Stimulated activated CD4-positive, alpha-beta T cell treated with anti-CD3 and anti-CD28 coated beads, Interleukin-15, amount 100 ng/mL, for 1 hour (primary cell): Measurements from ENCODE around the gene RFTN1.

ENCODE experiments used
- DNase-seq, 2 donors: peaks; one replicate each; pipeline ENCODE4 v3.0.0-alpha.2; 2020; ENCODE audit warnings: low read depth in 1 of 2, low spot score in 1 of 2

RFTN1 gene

GRCh38 chr3:16468002-16468335 lies 45.5 kb downstream of the RFTN1 start:
- DNase-seq: no peak

DNA sequence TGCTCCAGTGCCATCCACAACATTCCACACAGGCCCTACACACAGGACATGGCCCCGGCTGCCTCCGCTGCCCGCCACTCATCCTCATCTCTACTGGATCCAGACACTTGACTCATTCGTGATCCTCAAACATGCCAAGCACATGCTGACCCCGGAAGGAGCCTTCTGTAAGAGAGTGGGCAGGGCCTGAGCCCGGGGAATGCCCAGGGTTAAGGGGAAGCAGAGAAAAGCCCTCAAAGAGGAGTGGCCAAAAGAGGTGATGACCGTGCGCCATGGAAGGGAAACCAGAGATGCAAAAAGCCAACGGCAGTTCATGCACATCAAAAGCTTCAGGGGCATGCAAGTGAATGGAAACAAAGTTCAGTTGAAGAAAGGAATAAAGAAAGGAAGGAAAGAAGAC lies 46.1 kb downstream of the RFTN1 start:
- DNase-seq: peak in 1 of 2 donors; percentile 21

DNA sequence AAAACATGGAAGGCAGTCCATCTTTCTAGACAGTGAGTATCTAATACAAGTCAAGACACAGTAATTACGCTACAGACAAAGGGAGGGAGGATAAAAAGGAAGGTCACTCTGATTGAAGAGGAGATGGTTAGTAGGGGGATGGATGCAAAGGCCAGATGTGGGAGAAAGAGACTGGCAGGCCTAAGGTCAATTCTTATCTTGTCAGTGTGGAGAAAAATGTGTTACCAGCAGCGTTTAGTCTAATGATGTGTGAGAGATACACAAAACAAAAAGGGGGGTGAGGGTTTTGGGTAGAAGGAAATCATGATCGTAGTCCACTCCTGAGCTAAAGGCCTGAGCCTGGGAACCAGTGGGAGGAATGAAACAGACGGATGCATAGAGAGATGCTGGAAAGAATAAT lies 46.7 kb downstream of the RFTN1 start:
- no peak for DNase-seq

DNA sequence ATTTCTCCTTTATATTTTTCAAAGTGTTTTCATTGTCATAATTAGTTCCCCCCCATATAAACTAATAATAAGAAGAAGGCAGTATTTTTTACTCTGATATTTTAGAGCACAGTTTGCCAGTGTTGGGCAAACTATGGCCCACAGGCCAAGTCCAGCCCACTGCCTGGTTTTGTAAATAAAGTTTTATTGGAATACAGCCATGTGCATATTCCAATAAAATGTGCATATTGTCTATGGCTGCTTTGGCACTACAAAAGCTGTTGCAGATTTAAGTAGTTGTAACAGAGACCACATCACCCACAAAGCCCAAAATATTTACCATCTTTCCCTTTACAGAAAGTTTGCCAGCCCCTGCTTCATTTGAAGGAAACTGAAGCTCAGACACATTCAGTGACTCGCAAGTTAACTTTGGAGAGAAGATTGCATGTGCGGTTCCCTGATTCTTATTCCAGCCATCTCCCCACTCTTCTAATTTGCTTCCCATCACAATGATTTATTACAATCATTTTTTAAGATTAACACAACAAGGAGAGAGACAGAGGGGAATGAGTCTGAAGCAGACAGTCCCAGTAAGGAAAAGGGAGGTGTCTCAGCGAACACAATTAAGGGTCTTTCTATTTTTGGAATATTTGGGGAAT lies 48.9 kb downstream of the RFTN1 start:
- DNase-seq: no peak

- DNase-seq: no peak
Measured at GRCh38 chr3:16463914-16464313, 49.6 kb downstream of the RFTN1 start.

DNA sequence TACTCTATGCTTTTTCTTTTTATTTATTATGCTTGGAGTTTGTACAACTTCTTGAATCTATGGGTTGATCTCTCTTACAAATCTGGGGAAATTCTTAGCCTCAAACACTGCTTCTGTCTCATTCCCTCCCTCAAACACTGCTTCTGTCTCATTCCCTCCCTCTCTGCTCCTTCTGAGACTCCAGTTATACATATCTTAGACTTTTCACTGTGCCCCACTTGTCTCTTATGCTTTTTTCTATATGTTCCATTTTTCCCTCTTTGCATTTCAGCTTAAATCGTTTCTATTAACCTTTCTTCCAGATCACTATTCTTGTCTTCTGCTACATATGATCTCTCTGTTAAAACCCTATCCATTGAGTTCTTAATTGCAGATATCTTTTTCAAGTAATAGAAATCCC lies 50.4 kb downstream of the RFTN1 start:
- DNase-seq: no peak

DNA sequence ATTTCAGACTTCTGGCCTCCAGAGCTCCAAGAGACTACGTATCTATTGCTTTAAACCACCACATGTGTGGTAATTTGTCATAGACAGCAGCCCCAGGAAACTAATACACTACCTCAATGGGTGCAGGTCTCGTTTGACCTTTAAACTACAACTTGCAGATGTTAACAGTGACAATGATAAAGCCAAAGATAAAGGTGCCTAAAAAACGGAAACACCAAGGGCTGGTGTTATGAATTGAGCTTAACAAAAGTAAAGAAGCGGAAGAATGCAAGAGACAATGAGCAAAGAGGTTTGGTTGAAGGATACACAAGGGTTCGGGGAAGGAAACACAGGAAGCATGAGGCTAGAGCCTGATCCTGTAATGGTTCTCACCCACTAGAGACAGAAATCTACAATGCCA lies 50.8 kb downstream of the RFTN1 start:
- no peak for DNase-seq

DNA sequence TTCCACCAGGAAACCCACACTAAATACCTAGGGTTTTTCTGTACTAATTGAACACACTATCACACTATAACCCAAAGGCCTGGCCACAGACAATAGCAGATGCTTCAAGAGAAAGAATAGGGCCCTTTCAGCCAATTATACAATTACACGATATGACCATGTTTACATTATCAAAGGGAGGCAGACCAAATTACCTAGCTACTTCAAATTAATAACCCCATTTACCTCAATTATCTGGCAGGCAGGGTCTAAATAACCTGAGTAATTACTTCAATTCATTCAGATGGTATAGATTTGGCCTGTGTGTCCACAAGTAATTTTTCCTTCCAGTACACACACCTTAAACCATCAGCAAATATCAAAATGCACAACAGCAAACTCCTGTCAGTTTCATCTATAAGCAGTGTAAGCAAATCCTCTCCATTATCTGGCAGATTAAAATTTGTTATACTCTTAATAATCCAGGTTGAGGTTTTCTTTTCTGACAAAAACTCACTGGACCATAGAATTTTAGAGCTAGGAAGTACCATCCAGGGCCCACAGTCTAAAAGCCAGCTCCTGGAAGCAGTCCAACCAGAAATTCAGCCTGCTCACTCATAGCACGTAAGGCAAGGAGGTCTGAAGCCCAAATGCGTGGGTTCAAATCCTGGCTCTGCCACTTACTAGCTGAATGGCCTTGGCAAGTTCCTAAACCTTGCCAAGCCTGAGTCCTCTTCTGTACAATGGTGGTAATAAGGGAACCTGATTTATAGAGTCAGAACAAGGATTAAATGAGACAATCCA lies 51.8 kb downstream of the RFTN1 start:
- no peak for DNase-seq

GRCh38 chr3:16460886-16461285 lies 52.6 kb downstream of the RFTN1 start:
- DNase-seq: no peak

- DNase-seq: no peak
Measured at GRCh38 chr3:16460273-16460672, 53.2 kb downstream of the RFTN1 start.

DNA sequence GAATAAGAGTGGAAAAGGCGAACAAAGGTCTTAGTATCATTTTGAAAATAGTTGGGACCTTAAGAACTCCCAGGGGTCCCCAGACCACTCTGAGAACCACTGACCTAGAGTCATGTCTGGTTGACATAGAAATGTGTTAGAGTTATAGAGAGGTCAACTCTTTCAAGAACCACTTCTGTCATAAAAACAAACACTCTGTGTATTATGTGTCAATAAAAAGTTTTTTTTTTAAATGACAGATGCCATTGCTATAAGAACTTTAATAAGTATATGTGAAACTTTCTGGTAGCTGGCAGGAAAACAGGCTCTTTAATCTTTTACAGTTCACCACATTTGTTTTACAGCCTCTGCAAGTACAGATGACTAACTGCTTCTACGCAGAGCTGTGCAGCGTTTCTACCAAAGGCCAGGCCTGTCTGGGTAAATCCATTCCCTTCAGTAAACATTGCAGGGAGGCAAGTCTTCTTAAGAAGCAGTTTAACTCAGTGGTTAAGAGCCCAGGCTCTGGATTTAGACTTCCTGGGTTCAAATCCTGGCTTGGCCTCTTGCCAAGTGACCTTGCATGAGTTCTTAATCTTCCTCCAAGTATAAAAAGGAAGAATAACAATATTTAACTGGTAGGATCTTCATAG lies 56.6 kb downstream of the RFTN1 start:
- no peak for DNase-seq

- DNase-seq: no peak
Measured at GRCh38 chr3:16455966-16456365, 57.5 kb downstream of the RFTN1 start.

DNA sequence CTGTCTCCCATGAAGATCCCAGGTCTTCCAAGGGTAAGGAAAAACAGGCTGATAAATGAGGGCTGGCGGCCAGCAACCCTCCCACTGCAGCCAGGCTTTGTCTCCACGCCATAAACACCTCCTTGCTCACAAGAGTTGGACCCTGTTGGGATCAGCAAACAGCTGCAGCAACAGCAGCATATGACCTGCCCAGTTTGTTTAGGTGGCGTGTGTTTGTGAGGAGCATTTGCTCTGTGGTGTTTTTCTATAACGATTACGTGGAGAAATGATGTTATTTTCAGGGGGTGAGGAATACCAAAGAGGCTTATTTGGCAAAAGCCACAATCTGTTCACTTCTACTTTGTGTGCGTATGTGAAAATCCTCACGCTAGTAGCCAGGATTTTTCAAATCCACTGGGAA lies 58.5 kb downstream of the RFTN1 start:
- no peak for DNase-seq

DNA sequence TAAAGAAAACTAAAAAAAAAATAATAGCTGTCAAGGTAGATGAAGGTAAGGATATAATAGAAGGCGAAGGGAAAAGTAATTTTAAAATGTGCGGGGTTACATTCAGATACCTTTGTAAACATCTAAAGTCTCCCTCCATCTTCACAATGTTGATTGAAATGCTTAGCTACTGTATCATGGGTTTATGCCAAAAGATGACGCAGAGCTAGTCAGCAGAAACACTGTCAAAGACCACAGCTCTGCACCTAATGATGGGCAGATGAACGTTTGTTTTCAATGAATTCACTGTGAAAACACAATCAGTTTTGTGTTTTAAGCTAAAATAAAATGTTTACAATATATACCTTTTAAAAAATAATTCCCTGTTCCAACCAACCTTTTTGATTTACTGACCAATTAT lies 61.2 kb downstream of the RFTN1 start:
- no peak for DNase-seq

- no peak for DNase-seq
Measured at GRCh38 chr3:16449369-16449768, 64.1 kb downstream of the RFTN1 start.

DNA sequence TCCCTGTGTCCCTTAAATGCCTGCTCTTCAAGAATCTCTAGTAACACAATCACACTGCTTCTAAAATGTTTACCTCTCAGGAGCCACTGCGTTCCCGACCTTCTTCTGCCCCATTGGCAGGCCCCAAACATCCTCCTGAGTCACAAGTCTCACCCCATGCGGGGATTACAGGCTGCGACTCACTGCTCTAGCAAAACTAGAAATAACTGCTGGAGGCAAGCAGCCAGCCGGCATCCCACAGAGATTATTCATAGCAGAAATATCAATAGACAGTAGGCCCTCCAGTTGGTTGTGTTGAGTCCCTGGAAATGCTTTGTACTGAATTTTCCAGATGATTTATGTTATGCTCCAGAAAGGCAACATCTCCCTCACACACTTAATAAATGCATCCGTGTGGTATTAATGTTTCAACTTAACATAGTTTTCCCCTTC lies 64.8 kb downstream of the RFTN1 start:
- DNase-seq: peak in 1 of 2 donors; percentile 7

DNA sequence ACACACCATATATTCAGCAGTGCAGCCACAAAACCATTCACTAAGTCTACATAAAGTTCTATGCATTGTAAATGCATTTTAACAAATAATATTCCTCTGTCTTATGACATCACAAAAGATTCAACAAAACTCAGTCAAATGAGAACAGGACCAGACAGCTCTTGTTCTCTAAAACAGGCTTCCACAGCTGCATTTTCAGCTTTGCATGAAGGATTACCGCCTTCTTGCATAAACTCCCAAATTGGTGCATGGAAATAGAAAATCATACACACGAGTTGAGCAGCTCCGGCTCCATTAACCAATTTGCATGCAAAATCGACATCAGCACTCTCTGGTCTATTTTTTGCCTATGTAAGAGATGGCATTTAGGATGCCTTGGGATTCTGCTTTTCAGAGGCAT lies 66.4 kb downstream of the RFTN1 start:
- no peak for DNase-seq

DNA sequence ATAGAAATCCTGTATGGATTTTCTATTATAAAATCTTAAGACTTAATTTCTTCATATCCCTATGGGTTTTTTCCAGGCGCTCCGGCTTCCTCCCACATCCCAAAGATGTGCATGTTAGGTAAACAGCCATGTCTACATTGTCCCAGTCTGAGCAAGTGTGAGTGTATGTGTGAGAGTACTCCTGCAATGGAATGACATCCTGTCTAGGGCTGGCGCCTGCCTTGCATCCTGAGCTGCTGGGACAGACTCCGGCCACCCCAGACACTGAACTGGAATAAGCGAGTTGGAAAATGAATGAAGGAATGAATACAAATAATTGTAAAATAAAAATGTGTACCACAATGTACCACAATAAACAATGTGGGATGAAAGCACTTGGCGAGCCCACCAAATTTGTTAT lies 69.2 kb downstream of the RFTN1 start:
- no peak for DNase-seq

- no peak for DNase-seq
Measured at GRCh38 chr3:16442730-16443129, 70.8 kb downstream of the RFTN1 start.

DNA sequence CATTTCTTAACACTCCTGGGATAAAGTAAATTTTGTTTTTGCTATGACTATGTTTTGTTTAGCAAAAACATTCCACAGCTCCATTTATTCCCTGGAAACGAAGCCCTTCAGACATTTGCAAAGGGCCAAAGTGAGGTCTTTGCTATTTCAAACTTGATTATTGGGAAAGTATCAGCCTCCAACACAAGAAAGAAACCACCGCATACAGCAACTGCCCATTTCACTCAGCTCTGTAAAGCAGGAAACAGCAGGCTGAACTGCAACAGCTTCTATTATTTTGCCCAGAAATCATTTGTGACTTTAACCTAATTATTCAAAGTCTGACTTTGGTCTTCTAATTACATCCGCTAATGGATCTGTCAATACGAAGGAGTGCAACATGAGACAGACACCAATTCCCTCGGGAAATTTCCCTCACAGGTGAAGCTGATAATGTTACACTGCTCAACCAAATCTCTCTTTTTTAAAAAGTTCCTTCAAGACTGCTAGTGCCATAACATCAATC lies 72.1 kb downstream of the RFTN1 start:
- no peak for DNase-seq

DNA sequence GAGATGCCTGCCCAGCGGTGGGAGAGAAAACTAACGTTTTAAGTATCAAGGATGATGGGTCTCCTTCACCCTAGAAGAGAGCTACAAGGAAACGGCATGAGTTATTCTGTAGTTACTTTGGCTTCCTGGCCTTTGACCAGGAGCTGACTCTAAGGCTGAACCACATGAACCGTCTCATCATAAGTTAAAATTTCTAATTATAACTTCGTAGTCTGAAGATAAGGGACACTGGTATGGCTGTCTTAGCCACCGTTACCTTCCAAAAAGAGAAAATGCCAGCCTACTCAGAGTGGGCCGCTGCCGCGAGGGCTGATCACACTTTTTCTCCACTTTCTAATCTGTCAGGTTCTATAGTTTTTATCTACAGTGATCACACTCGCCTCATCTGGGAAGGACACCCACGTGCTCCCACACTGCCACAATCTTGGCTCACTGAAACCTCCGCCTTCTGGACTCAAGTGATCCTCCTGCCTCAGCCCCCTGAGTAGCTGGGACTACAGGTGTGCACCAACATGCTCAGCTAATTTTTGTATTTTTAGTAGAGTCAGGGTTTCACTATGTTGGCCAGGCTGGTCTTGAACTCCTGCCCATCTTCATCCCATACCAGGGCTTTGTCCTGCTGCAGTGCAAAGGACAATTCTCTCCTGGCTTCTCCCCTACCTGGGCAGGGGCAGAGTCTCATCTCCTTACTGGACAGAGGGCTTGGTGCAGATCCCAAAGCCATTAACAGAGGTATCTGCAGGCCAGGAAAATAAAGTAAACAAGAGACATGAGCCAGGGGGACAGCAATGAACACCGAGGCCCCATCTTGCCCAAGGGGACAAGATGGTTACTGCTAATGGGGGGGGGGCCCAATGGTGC lies 73.4 kb downstream of the RFTN1 start:
- DNase-seq: no peak
